Breast epithelium (tissue), 3 donors: Measurements from ENCODE around the gene NEBL.

ENCODE experiments used
- POLR2A ChIP-seq: fragments of 450-650 bp; IDR thresholded peaks from one replicate; pipeline ENCODE4 v1.6.1; 2016; ENCODE audit warnings: antibody characterized with exemption, mild to moderate bottlenecking, moderate library complexity
- TF ChIP-seq, protein P1 (sequence below), 3 donors: fragments of 450-650 bp; IDR thresholded peaks; one replicate each; pipeline ENCODE4 v1.5.1; 2016 to 2017; ENCODE audit warnings: antibody characterized with exemption in 3 of 3, mild to moderate bottlenecking in 3 of 3, moderate library complexity in 3 of 3

DNA sequence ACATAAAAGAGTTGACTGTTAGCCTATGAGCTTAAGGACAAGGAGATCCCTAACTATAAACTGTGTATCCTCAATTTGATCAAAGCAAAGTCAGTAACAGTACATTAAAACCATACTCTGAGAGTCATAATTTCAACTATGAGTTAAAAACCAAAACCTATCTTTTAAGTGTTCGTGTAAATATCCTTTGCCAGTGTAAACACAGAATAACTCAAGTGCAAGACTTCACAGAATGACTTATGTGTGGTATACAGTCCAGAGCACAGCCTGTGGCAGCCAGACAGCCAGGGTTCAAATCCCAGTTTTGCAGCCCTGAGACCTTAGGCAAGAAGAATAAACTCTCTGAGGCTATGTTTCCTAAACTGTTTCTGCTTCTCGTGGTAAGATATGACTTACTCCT lies 30.3 kb upstream of the NEBL start:
- no peak for TF ChIP-seq POLR2A
- TF ChIP-seq, protein P1, sequence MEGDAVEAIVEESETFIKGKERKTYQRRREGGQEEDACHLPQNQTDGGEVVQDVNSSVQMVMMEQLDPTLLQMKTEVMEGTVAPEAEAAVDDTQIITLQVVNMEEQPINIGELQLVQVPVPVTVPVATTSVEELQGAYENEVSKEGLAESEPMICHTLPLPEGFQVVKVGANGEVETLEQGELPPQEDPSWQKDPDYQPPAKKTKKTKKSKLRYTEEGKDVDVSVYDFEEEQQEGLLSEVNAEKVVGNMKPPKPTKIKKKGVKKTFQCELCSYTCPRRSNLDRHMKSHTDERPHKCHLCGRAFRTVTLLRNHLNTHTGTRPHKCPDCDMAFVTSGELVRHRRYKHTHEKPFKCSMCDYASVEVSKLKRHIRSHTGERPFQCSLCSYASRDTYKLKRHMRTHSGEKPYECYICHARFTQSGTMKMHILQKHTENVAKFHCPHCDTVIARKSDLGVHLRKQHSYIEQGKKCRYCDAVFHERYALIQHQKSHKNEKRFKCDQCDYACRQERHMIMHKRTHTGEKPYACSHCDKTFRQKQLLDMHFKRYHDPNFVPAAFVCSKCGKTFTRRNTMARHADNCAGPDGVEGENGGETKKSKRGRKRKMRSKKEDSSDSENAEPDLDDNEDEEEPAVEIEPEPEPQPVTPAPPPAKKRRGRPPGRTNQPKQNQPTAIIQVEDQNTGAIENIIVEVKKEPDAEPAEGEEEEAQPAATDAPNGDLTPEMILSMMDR (IDR thresholded peaks at IDR 0.05), result no peak
